Neural crest cell (in vitro differentiated cells): ENCODE measurements around the gene NIPAL4. TPM values are rescaled to one million over a fixed set of nuclear protein-coding genes. Genes with fewer than 3 reads are reported as not detected.

ENCODE experiments used
- DNase-seq: peaks from one replicate; pipeline ENCODE4 v3.0.0; 2021; ENCODE audit warnings: low read depth, mixed read lengths, low spot score
- H3K27ac Mint-ChIP-seq: one replicate; pipeline ENCODE4 v1.8.0; 2021; ENCODE audit warnings: mild to moderate bottlenecking, mixed read lengths; ENCODE audit not compliant: unreplicated experiment
- H3K27me3 Mint-ChIP-seq: 2 replicates; pipeline ENCODE4 v1.8.0; 2021; ENCODE audit warnings: low read depth, mild to moderate bottlenecking, mixed read lengths
- H3K36me3 Mint-ChIP-seq: 2 replicates; pipeline ENCODE4 v1.8.0; 2021; ENCODE audit warnings: low read depth, mild to moderate bottlenecking, mixed read lengths
- H3K4me1 Mint-ChIP-seq: 2 replicates; pipeline ENCODE4 v1.8.0; 2021; ENCODE audit warnings: mixed read lengths
- H3K4me3 Mint-ChIP-seq: one replicate; pipeline ENCODE4 v1.8.0; 2021; ENCODE audit warnings: mild to moderate bottlenecking, mixed read lengths
- H3K9me3 Mint-ChIP-seq: 2 replicates; pipeline ENCODE4 v1.8.0; 2021; ENCODE audit warnings: mixed read lengths
- CTCF ChIP-seq: fragments of 200-600 bp; sonication (generic); conservative IDR thresholded peaks from 2 replicates; pipeline ENCODE4 v1.5.0; 2021; ENCODE audit warnings: antibody characterized with exemption, mild to moderate bottlenecking
- total RNA-seq: library from RNA; stranded (reverse); gene quantifications from 2 replicates; pipeline ENCODE4 v1.2.1, GENCODE V29; 2021

The NIPAL4 gene
- total RNA-seq, 1 donor from 2014 or later: not detected

- no peaks in the 10 kb centered on the region for H3K9me3 Mint-ChIP-seq
- H3K27ac Mint-ChIP-seq: no peak overlapping the region
- no peak overlapping the region for H3K4me3 Mint-ChIP-seq
- H3K27me3 Mint-ChIP-seq: no peaks in the 10 kb centered on the region
- no peak for TF ChIP-seq CTCF
- no peak for DNase-seq
- no peaks in the 10 kb centered on the region for H3K36me3 Mint-ChIP-seq
- H3K4me1 Mint-ChIP-seq: no peaks in the 10 kb centered on the region
Observed at GRCh38 chr5:157518963-157519362, 59.0 kb downstream of the NIPAL4 start.

- no peak for TF ChIP-seq CTCF
- no peak for DNase-seq
- H3K4me1 Mint-ChIP-seq: no peaks in the 10 kb centered on the region
- no peaks in the 10 kb centered on the region for H3K27me3 Mint-ChIP-seq
- no peak overlapping the region for H3K27ac Mint-ChIP-seq
- H3K36me3 Mint-ChIP-seq: no peaks in the 10 kb centered on the region
- H3K9me3 Mint-ChIP-seq: no peaks in the 10 kb centered on the region
- no peak overlapping the region for H3K4me3 Mint-ChIP-seq
Observed at GRCh38 chr5:157519579-157520253, 59.7 kb downstream of the NIPAL4 start.

- Mint-ChIP-seq H3K36me3 (no peaks in the 10 kb centered on the region), H3K27me3 (no peaks in the 10 kb centered on the region), H3K27ac (no peak overlapping the region), H3K4me3 (no peak overlapping the region), H3K9me3 (no peaks in the 10 kb centered on the region), H3K4me1 (no peaks in the 10 kb centered on the region)
- DNase-seq: no peak
- no peak for TF ChIP-seq CTCF
Observed at GRCh38 chr5:157520911-157521703, 61.1 kb downstream of the NIPAL4 start.

GRCh38 chr5:157521704-157522029, 61.7 kb downstream of the NIPAL4 start:
- no peak for TF ChIP-seq CTCF
- Mint-ChIP-seq H3K27ac (no peak overlapping the region), H3K27me3 (no peaks in the 10 kb centered on the region), H3K9me3 (no peaks in the 10 kb centered on the region), H3K4me1 (no peaks in the 10 kb centered on the region), H3K36me3 (no peaks in the 10 kb centered on the region), H3K4me3 (no peak overlapping the region)
- no peak for DNase-seq

GRCh38 chr5:157523976-157524375, 64.0 kb downstream of the NIPAL4 start:
- no peaks in the 10 kb centered on the region for H3K36me3 Mint-ChIP-seq
- no peak overlapping the region for H3K4me3 Mint-ChIP-seq
- H3K4me1 Mint-ChIP-seq: peaks cover 4% of the 10 kb centered on the region
- no peak overlapping the region for H3K27ac Mint-ChIP-seq
- no peak for TF ChIP-seq CTCF
- no peaks in the 10 kb centered on the region for H3K9me3 Mint-ChIP-seq
- no peaks in the 10 kb centered on the region for H3K27me3 Mint-ChIP-seq
- no peak for DNase-seq

Other genes with a start within 250 kb of the NIPAL4 start
- 74.5 and 76.6 TPM in 2 replicates for gene CYFIP2, start 194.1 kb upstream of the NIPAL4 start, total RNA-seq
- 9.1 and 11.3 TPM in 2 replicates for gene ADAM19, start 115.6 kb downstream of the NIPAL4 start, total RNA-seq
- gene SOX30, start 192.2 kb downstream of the NIPAL4 start, total RNA-seq: not detected in 2 replicates
- gene C5orf52, start 211.3 kb downstream of the NIPAL4 start, total RNA-seq: not detected in 2 replicates